Spleen (tissue), 11 donors: Measurements from ENCODE around the gene STK4. TPM values are rescaled to one million over a fixed set of nuclear protein-coding genes. Genes with fewer than 3 reads are reported as not detected.

Source experiments
- DNase-seq: peaks from one replicate; pipeline ENCODE4 v3.0.0-alpha.2; 2020
- H3K27ac ChIP-seq, 8 donors: fragments of 200-600 bp; sonication (generic) in 7 of 8; 1 replicate in 4 of 8; 2 replicates in 4 of 8; pipeline versions ENCODE4 v1.5.0 to v1.8.0; 2016 to 2021; ENCODE audit warnings: inconsistent platforms in 4 of 8, mild to moderate bottlenecking in 4 of 8, moderate library complexity in 1 of 8
- H3K27me3 ChIP-seq, 7 donors: fragments of 200-600 bp; sonication (generic) in 6 of 7; replicated peaks in 1 of 7; 1 replicate in 4 of 7; 2 replicates in 3 of 7; pipeline versions ENCODE4 v1.5.0 to v1.8.0; 2016 to 2021; ENCODE audit warnings: inconsistent platforms in 3 of 7, mild to moderate bottlenecking in 1 of 7
- H3K36me3 ChIP-seq, 6 donors: fragments of 200-600 bp; sonication (generic) in 5 of 6; 1 replicate in 4 of 6; 2 replicates in 2 of 6; pipeline versions ENCODE4 v1.5.0 to v1.8.0; 2016 to 2021; ENCODE audit warnings: inconsistent platforms in 2 of 6
- H3K4me1 ChIP-seq, 6 donors: fragments of 200-600 bp; sonication (generic) in 5 of 6; 1 replicate in 3 of 6; 2 replicates in 3 of 6; pipeline versions ENCODE4 v1.5.0 to v1.8.0; 2016 to 2021; ENCODE audit warnings: inconsistent platforms in 3 of 6
- H3K4me3 ChIP-seq, 8 donors: fragments of 200-600 bp; sonication (generic) in 7 of 8; 1 replicate in 4 of 8; 2 replicates in 4 of 8; pipeline versions ENCODE4 v1.5.0 to v1.8.0; 2016 to 2021; ENCODE audit warnings: inconsistent platforms in 4 of 8, mild to moderate bottlenecking in 4 of 8, moderate library complexity in 2 of 8
- H3K9me3 ChIP-seq, 8 donors: fragments of 200-600 bp; sonication (generic) in 7 of 8; 1 replicate in 4 of 8; 2 replicates in 4 of 8; pipeline versions ENCODE4 v1.5.0 to v1.8.0; 2016 to 2021; ENCODE audit warnings: inconsistent platforms in 4 of 8
- POLR2A ChIP-seq, 3 donors: fragments of 450-650 bp; IDR thresholded peaks; one replicate each; pipeline ENCODE4 v1.5.1; 2017; ENCODE audit warnings: antibody characterized with exemption in 3 of 3, mild to moderate bottlenecking in 1 of 3
- POLR2AphosphoS5 ChIP-seq, 3 donors: sonication (generic); formaldehyde crosslinking; IDR thresholded peaks; one replicate each; pipeline ENCODE4 v1.5.1; 2017; ENCODE audit warnings: antibody characterized with exemption in 3 of 3
- WGBS, 5 donors: extraction: QIAGEN DNeasy Blood & Tissue Kit in 3 of 5; methylation state at CpG; one replicate each; pipeline versions ENCODE4 v1.1.5 to v1.1.7; 2013 to 2018; 5-methylcytosine and 5-hydroxymethylcytosine counted together
- intact Hi-C: fragments of 100-400 bp; cut with DNase I; formaldehyde crosslinking; loops from one replicate; pipeline ENCODE4 v1.15.0; 2023; ENCODE audit warnings: low total_unique reads
- polyA plus RNA-seq, 3 donors: library from polyadenylated mRNA; stranded (reverse); fragments of 200-250 nt; gene quantifications; one replicate each; pipeline ENCODE4 v1.2.1, GENCODE V29; 2013
- total RNA-seq, 7 donors: library from RNA; depleted of rRNA in 3 of 7; stranded (reverse); fragments of >200 nt in 3 of 7; fragmentation: NEBNext Ultra II Directional in 4 of 7; extraction: Animal tissue kit (Norgen Biotek cat#: 25700) in 4 of 7; gene quantifications; one replicate each; pipeline versions ENCODE4 v1.1.0 to v1.2.1, GENCODE V29; 2016 to 2021
- TF ChIP-seq, protein P1 (sequence below), 11 experiments: fragments of 200-600 bp in 7 of 11; fragments of 450-650 bp in 4 of 11; sonication (generic) in 4 of 11; IDR thresholded peaks in 8 of 11; conservative IDR thresholded peaks in 3 of 11; 1 replicate in 7 of 11; 2 replicates in 4 of 11; pipeline versions ENCODE4 v1.4.0 to v1.8.0; 2016 to 2021; ENCODE audit warnings: antibody characterized with exemption in 11 of 11, inconsistent platforms in 4 of 11, mild to moderate bottlenecking in 1 of 11
- donor health status: healthy with polysubstance abuse.
- donor health status: DM: no; HTN: no; CAD: no; lungs with moderate emphysema.
- donor health status: DM: no; HTN: no; CAD: no.
- donor health status: Bipolar disorder and iron deficiency.
- donor health status: healthy.
- donor health status: DM: no; HTN: no; CAD: no.
- donor health status: DM: yes; HTN: yes; CAD: no.

The STK4 gene
- total and polyA plus RNA-seq, 10 donors, result 19.0 to 241 (median 124) TPM

DNA sequence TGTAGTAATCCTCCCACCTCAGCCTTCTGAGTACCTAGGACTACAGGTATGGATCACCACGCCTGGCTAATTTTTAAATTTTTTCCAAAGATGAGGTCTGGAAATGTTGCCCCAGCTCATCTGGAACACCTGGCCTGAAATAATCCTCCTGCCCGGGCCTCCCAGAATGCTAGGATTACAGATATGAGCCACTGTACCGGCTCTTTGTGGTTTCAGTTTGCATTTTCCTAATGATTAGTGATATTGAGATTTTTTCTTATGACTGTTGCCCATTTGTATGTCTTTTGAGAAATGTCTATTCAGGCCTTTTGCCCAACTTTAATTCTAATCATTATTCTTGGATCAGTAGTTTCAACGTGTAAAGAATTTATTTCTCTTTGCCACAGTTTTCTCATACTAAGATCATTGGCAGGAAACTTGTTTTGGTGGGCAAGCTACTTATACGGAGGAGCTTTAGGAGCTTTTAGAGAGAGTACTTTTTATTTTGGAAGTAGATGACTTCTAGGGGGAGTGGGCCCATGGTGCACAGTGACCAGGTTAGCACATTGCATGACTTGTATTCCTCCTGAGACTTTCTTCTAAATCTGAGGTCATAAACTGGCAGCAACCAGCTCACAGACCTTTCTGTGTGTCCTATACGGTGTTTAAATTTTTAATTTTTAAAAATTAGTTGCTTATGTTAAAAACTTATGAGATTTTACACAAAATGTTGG lies 62.3 kb downstream of the STK4 start:
- DNase-seq, result no peak
- Histone ChIP-seq H3K4me1 (peaks cover 0 to 81% (median 10%) of the 10 kb centered on the region in 6 donors), H3K36me3 (peaks cover 0 to 100% (median 66%) of the 10 kb centered on the region in 6 donors), H3K27me3 (no peaks in the 10 kb centered on the region), H3K27ac (no peak overlapping the region), H3K4me3 (no peak overlapping the region), H3K9me3 (no peaks in the 10 kb centered on the region)
- WGBS, 5 donors, result 79 to 85% (median 82%) methylated on average over 6 of the region's 6 CpGs
- intact Hi-C loops, result no loop called here
- TF ChIP-seq, protein P1, sequence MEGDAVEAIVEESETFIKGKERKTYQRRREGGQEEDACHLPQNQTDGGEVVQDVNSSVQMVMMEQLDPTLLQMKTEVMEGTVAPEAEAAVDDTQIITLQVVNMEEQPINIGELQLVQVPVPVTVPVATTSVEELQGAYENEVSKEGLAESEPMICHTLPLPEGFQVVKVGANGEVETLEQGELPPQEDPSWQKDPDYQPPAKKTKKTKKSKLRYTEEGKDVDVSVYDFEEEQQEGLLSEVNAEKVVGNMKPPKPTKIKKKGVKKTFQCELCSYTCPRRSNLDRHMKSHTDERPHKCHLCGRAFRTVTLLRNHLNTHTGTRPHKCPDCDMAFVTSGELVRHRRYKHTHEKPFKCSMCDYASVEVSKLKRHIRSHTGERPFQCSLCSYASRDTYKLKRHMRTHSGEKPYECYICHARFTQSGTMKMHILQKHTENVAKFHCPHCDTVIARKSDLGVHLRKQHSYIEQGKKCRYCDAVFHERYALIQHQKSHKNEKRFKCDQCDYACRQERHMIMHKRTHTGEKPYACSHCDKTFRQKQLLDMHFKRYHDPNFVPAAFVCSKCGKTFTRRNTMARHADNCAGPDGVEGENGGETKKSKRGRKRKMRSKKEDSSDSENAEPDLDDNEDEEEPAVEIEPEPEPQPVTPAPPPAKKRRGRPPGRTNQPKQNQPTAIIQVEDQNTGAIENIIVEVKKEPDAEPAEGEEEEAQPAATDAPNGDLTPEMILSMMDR (IDR thresholded peaks at IDR 0.05 in 8 of 11, conservative IDR thresholded peaks at IDR 0.05 in 3 of 11), result no peak
- TF ChIP-seq POLR2AphosphoS5 (IDR thresholded peaks at IDR 0.05) (no peak), POLR2A (IDR thresholded peaks at IDR 0.05) (no peak)

GRCh38 chr20:45029884-45030283 lies 63.6 kb downstream of the STK4 start:
- H3K36me3 ChIP-seq, result peaks cover 0 to 94% (median 57%) of the 10 kb centered on the region in 6 donors
- peaks cover 0 to 91% (median 18%) of the 10 kb centered on the region in 6 donors for H3K4me1 ChIP-seq
- no peak overlapping the region for H3K4me3 ChIP-seq
- no peak overlapping the region for H3K27ac ChIP-seq
- 89 to 94% (median 93%) methylated on average over 3 of the region's 3 CpGs for WGBS, 5 donors
- no peak for DNase-seq
- H3K9me3 ChIP-seq, result no peaks in the 10 kb centered on the region
- no peaks in the 10 kb centered on the region for H3K27me3 ChIP-seq
- TF ChIP-seq, protein P1 (IDR thresholded peaks at IDR 0.05 in 8 of 11, conservative IDR thresholded peaks at IDR 0.05 in 3 of 11), result no peak
- no peak for TF ChIP-seq POLR2A (IDR thresholded peaks at IDR 0.05)
- no peak for TF ChIP-seq POLR2AphosphoS5 (IDR thresholded peaks at IDR 0.05)
- intact Hi-C loops, result no loop called here

DNA sequence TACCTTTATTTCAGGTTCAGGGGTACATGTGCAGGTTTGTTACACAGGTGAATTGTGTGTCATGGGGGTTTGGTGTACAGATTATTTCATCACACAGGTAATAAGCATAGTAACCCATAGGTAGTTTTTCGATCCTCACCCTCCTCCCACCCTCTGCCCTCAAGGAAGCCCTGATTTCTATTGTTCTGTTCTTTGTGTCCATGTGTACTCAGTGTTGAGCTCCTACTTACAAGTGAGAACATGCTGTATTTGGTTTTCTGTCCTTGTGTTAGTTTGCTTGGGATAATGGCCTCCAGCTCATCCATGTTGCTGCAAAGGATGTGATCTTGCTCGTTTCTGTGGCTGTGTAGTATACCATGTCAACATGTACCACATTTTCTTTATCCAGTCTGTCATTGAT lies 66.0 kb downstream of the STK4 start:
- Histone ChIP-seq H3K36me3 (peaks cover 0 to 90% (median 36%) of the 10 kb centered on the region in 6 donors), H3K4me1 (peaks cover 5 to 96% (median 33%) of the 10 kb centered on the region in 6 donors), H3K27me3 (no peaks in the 10 kb centered on the region), H3K27ac (peak overlapping the region in 1 of 8 donors; percentile 1), H3K9me3 (no peaks in the 10 kb centered on the region), H3K4me3 (no peak overlapping the region)
- TF ChIP-seq, protein P1 (IDR thresholded peaks at IDR 0.05 in 8 of 11, conservative IDR thresholded peaks at IDR 0.05 in 3 of 11), result no peak
- no peak for TF ChIP-seq POLR2A (IDR thresholded peaks at IDR 0.05)
- TF ChIP-seq POLR2AphosphoS5 (IDR thresholded peaks at IDR 0.05), result no peak
- 79 to 90% (median 86%) methylated on average over 2 of the region's 2 CpGs for WGBS, 5 donors
- DNase-seq, result no peak
- intact Hi-C loops, result no loop called here

- 70 to 80% (median 75%) methylated on average over 3 of the region's 3 CpGs for WGBS, 5 donors
- intact Hi-C loops, result no loop called here
- Histone ChIP-seq H3K27me3 (no peaks in the 10 kb centered on the region), H3K4me1 (peaks cover 5 to 98% (median 35%) of the 10 kb centered on the region in 6 donors), H3K27ac (peak overlapping the region in 1 of 8 donors; percentile 1), H3K9me3 (no peaks in the 10 kb centered on the region), H3K36me3 (peaks cover 0 to 88% (median 31%) of the 10 kb centered on the region in 6 donors), H3K4me3 (no peak overlapping the region)
- no peak for DNase-seq
- TF ChIP-seq POLR2A (IDR thresholded peaks at IDR 0.05), result no peak
- TF ChIP-seq, protein P1 (IDR thresholded peaks at IDR 0.05 in 8 of 11, conservative IDR thresholded peaks at IDR 0.05 in 3 of 11), result no peak
- TF ChIP-seq POLR2AphosphoS5 (IDR thresholded peaks at IDR 0.05), result no peak
Observed at GRCh38 chr20:45032781-45033180, 66.5 kb downstream of the STK4 start.
